Activated CD8-positive, alpha-beta T cell treated with anti-CD3 and anti-CD28 coated beads for 36 hours (primary cell): ENCODE measurements around the gene GMNC. TPM values are rescaled to one million over a fixed set of nuclear protein-coding genes. Genes with fewer than 3 reads are reported as not detected.
A peak's percentile ranks its signal among the peaks of the same experiment; 100 is the strongest.

Experiments used
- ATAC-seq: fragments of 200-7000 bp; cut with Tn5 transposase; one replicate; pipeline ENCODE4 v1.10.0; 2021; ENCODE audit warnings: mild to moderate bottlenecking, moderate library complexity
- CTCF ChIA-PET: fragments of 350-600 bp; sonication (Branson Sonifier 250); formaldehyde crosslinking; loops from one replicate; lab custom pipeline; 2021; ENCODE audit warnings: antibody characterized with exemption; lab: Charles Lee
- POLR2A ChIA-PET: fragments of 350-600 bp; sonication (Branson Sonifier 250); formaldehyde crosslinking; loops from one replicate; lab custom pipeline; 2021; ENCODE audit warnings: antibody characterized with exemption; lab: Charles Lee
- DNase-seq: peaks from one replicate; pipeline ENCODE4 v3.0.0-alpha.2; 2020
- H3K27ac Mint-ChIP-seq: one replicate; pipeline ENCODE4 v1.8.0; 2021; ENCODE audit warnings: mild to moderate bottlenecking, mixed read lengths
- H3K27me3 Mint-ChIP-seq: one replicate; pipeline ENCODE4 v1.8.0; 2021; ENCODE audit warnings: mixed read lengths
- H3K36me3 Mint-ChIP-seq: one replicate; pipeline ENCODE4 v1.8.0; 2021; ENCODE audit warnings: low read depth, mixed read lengths
- H3K4me1 Mint-ChIP-seq: one replicate; pipeline ENCODE4 v1.8.0; 2021; ENCODE audit warnings: low read depth, mixed read lengths
- H3K4me3 Mint-ChIP-seq: one replicate; pipeline ENCODE4 v1.8.0; 2021; ENCODE audit warnings: mild to moderate bottlenecking, moderate library complexity, mixed read lengths
- H3K9me3 Mint-ChIP-seq: one replicate; pipeline ENCODE4 v1.8.0; 2021; ENCODE audit warnings: mixed read lengths
- CTCF ChIP-seq: fragments of 200-600 bp; IDR thresholded peaks from one replicate; pipeline ENCODE4 v1.8.0; 2022; ENCODE audit warnings: antibody characterized with exemption, mild to moderate bottlenecking
- intact Hi-C: fragments of 100-400 bp; cut with micrococcal nuclease; formaldehyde crosslinking; loops from one replicate; pipeline ENCODE4 v1.10.0; 2022
- total RNA-seq, 2 experiments: library from RNA; stranded (reverse); gene quantifications; one replicate each; pipeline ENCODE4 v1.2.3, GENCODE V29; 2021

GMNC gene
- total RNA-seq, 2 experiments from 2014 or later = not detected

GRCh38 chr3:190830031-190830430 lies 32.5 kb downstream of the GMNC start:
- ChIA-PET CTCF (interaction anchor here (1.5 kb wide), 1 partner anchor 54 kb away, joined by 4 read pairs; no protein-coding TSS in a partner anchor), POLR2A (no interaction called here)
- Mint-ChIP-seq H3K9me3 (peaks cover under 1% of the 10 kb centered on the region), H3K36me3 (no peaks in the 10 kb centered on the region), H3K27ac (no peak overlapping the region), H3K27me3 (no peaks in the 10 kb centered on the region), H3K4me3 (no peak overlapping the region), H3K4me1 (no peaks in the 10 kb centered on the region)
- intact Hi-C loops = no loop called here
- TF ChIP-seq CTCF = no peak
- ATAC-seq (no peak), DNase-seq (no peak)

- Mint-ChIP-seq H3K27ac (no peak overlapping the region), H3K4me3 (no peak overlapping the region), H3K9me3 (no peaks in the 10 kb centered on the region), H3K4me1 (no peaks in the 10 kb centered on the region), H3K27me3 (no peaks in the 10 kb centered on the region), H3K36me3 (no peaks in the 10 kb centered on the region)
- no peak for DNase-seq
- CTCF ChIA-PET = no interaction called here
- no peak for ATAC-seq
- POLR2A ChIA-PET = no interaction called here
- no peak for TF ChIP-seq CTCF
- intact Hi-C loops = no loop called here
Measured at GRCh38 chr3:190826018-190826417, 36.5 kb downstream of the GMNC start.

GRCh38 chr3:190825386-190826016 lies 37.0 kb downstream of the GMNC start:
- no peak overlapping the region for H3K4me3 Mint-ChIP-seq
- intact Hi-C loops = no loop called here
- ATAC-seq (no peak), DNase-seq (no peak)
- ChIA-PET CTCF (no interaction called here), POLR2A (no interaction called here)
- H3K27me3 Mint-ChIP-seq = no peaks in the 10 kb centered on the region
- H3K4me1 Mint-ChIP-seq = no peaks in the 10 kb centered on the region
- no peak overlapping the region for H3K27ac Mint-ChIP-seq
- TF ChIP-seq CTCF = no peak
- H3K36me3 Mint-ChIP-seq = no peaks in the 10 kb centered on the region
- no peaks in the 10 kb centered on the region for H3K9me3 Mint-ChIP-seq

DNA sequence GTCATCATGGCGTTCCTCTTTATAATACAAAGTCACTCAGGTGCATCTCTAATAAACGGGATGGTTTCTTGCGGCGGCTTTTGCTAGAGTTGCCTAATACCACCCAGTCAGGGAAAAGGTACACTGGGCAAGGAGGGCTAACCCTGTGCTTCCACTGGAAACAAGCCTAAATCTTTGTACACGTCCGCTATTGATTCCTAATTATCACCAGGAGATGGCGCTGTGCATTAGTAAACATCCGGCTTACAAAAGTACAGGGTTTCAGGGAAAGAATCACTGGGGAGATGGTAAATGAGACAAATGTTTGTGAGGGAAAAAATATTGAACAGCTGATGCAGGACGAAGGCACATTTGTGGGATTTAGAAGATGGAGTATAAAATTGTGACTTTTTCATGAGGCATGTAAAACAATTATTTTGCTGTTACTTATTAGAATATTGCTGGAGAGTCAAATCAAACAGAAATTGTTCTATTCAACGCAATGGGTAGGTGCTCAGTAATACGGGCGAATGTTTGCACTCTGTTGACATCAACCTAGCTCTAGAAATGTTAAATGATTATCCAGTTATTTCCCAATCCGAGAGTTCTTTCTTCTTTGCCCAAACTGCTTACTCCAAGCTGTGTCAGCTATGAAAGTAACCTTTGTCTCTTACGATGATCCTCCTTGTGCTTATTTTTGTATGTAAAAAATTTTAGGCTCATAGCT lies 50.6 kb downstream of the GMNC start:
- Mint-ChIP-seq H3K27me3 (peaks cover 3% of the 10 kb centered on the region), H3K9me3 (no peaks in the 10 kb centered on the region), H3K27ac (no peak overlapping the region), H3K4me3 (no peak overlapping the region), H3K4me1 (no peaks in the 10 kb centered on the region), H3K36me3 (no peaks in the 10 kb centered on the region)
- intact Hi-C loops = no loop called here
- peak; percentile 23 for DNase-seq
- ATAC-seq = no peak
- TF ChIP-seq CTCF = peak; percentile 62
- CTCF ChIA-PET = interaction anchor here (0.7 to 1.2 kb wide), 3 partner anchors 19 to 254 kb away, joined by 3 to 4 read pairs (median 3); no protein-coding TSS in a partner anchor
- POLR2A ChIA-PET = no interaction called here

- H3K4me3 Mint-ChIP-seq = no peak overlapping the region
- H3K27ac Mint-ChIP-seq = no peak overlapping the region
- no peak for TF ChIP-seq CTCF
- ChIA-PET CTCF (no interaction called here), POLR2A (no interaction called here)
- H3K27me3 Mint-ChIP-seq = peaks cover 3% of the 10 kb centered on the region
- H3K4me1 Mint-ChIP-seq = no peaks in the 10 kb centered on the region
- no peak for DNase-seq
- no peak for ATAC-seq
- intact Hi-C loops = no loop called here
- no peaks in the 10 kb centered on the region for H3K36me3 Mint-ChIP-seq
- H3K9me3 Mint-ChIP-seq = no peaks in the 10 kb centered on the region
Measured at GRCh38 chr3:190810957-190811356, 51.5 kb downstream of the GMNC start.
